HG03097 (cell line): Measurements from ENCODE around the gene PDK2.

Source experiments
- ATAC-seq: cut with Tn5 transposase; IDR thresholded peaks from one replicate; pipeline ENCODE4 v1.9.1; 2021; ENCODE audit not compliant: unreplicated experiment, low FRiP score

PDK2 gene

GRCh38 chr17:50133028-50133768 lies 38.0 kb downstream of the PDK2 start:
- no peak for ATAC-seq

- ATAC-seq = no peak
Measured at GRCh38 chr17:50133769-50134099, 38.6 kb downstream of the PDK2 start.

- ATAC-seq = no peak
Measured at GRCh38 chr17:50134206-50135110, 39.3 kb downstream of the PDK2 start.

- ATAC-seq = no peak
Measured at GRCh38 chr17:50135316-50136095, 40.4 kb downstream of the PDK2 start.

GRCh38 chr17:50136096-50136687 lies 41.0 kb downstream of the PDK2 start:
- no peak for ATAC-seq

GRCh38 chr17:50137042-50137441 lies 41.9 kb downstream of the PDK2 start:
- no peak for ATAC-seq

- no peak for ATAC-seq
Measured at GRCh38 chr17:50139185-50139783, 44.1 kb downstream of the PDK2 start.

- ATAC-seq = peak; percentile 54
Measured at GRCh38 chr17:50139950-50140885, 45.1 kb downstream of the PDK2 start.

- ATAC-seq = no peak
Measured at GRCh38 chr17:50141026-50141744, 46.0 kb downstream of the PDK2 start.

- ATAC-seq = no peak
Measured at GRCh38 chr17:50141745-50142110, 46.6 kb downstream of the PDK2 start.

- ATAC-seq = no peak
Measured at GRCh38 chr17:50143461-50144176, 48.5 kb downstream of the PDK2 start.

- no peak for ATAC-seq
Measured at GRCh38 chr17:50144355-50144754, 49.2 kb downstream of the PDK2 start.

GRCh38 chr17:50144845-50145531 lies 49.8 kb downstream of the PDK2 start:
- no peak for ATAC-seq

GRCh38 chr17:50145532-50146229 lies 50.5 kb downstream of the PDK2 start:
- ATAC-seq = no peak

- ATAC-seq = no peak
Measured at GRCh38 chr17:50146230-50146926, 51.2 kb downstream of the PDK2 start.

GRCh38 chr17:50146927-50147665 lies 51.9 kb downstream of the PDK2 start:
- no peak for ATAC-seq
